GM21381 (cell line): ENCODE measurements around the gene MAP4K3.
"Not testable (repeated sequence)": the region's sequence is repeated elsewhere in the genome, so short reads cannot be mapped to it uniquely, and the experiment has no call there.

Experiments
- ATAC-seq: cut with Tn5 transposase; IDR thresholded peaks from one replicate; pipeline ENCODE4 v1.9.1; 2021; ENCODE audit warnings: mild to moderate bottlenecking, moderate library complexity; ENCODE audit not compliant: unreplicated experiment

MAP4K3 gene

GRCh38 chr2:39411181-39411944 is 25.7 kb downstream of the MAP4K3 start:
- ATAC-seq = no peak

- ATAC-seq = no peak
These were observed 27.2 kb downstream of the MAP4K3 start for GRCh38 chr2:39409697-39410389.

- peak; percentile 63 for ATAC-seq
These were observed 28.5 kb downstream of the MAP4K3 start for GRCh38 chr2:39408351-39409136.

- ATAC-seq = no peak
These were observed 29.4 kb downstream of the MAP4K3 start for GRCh38 chr2:39407516-39408296.

GRCh38 chr2:39405364-39405763 is 31.7 kb downstream of the MAP4K3 start:
- no peak for ATAC-seq

GRCh38 chr2:39403311-39403710 is 33.8 kb downstream of the MAP4K3 start:
- ATAC-seq = no peak

GRCh38 chr2:39401319-39401718 is 35.8 kb downstream of the MAP4K3 start:
- ATAC-seq = no peak

GRCh38 chr2:39399570-39399969 is 37.5 kb downstream of the MAP4K3 start:
- ATAC-seq = no peak

GRCh38 chr2:39395313-39395712 is 41.8 kb downstream of the MAP4K3 start:
- no peak for ATAC-seq

- no peak for ATAC-seq
These were observed 42.5 kb downstream of the MAP4K3 start for GRCh38 chr2:39394516-39394961.

GRCh38 chr2:39392672-39393071 is 44.4 kb downstream of the MAP4K3 start:
- no peak for ATAC-seq

- ATAC-seq = no peak
These were observed 46.9 kb downstream of the MAP4K3 start for GRCh38 chr2:39390216-39390615.

GRCh38 chr2:39386064-39386463 is 51.0 kb downstream of the MAP4K3 start:
- no peak for ATAC-seq

GRCh38 chr2:39385172-39385571 is 51.9 kb downstream of the MAP4K3 start:
- no peak for ATAC-seq

- not testable (repeated sequence) for ATAC-seq
These were observed 53.0 kb downstream of the MAP4K3 start for GRCh38 chr2:39384071-39384470.

- no peak for ATAC-seq
These were observed 53.9 kb downstream of the MAP4K3 start for GRCh38 chr2:39383146-39383545.

GRCh38 chr2:39381653-39382052 is 55.4 kb downstream of the MAP4K3 start:
- ATAC-seq = no peak

- no peak for ATAC-seq
These were observed 56.4 kb downstream of the MAP4K3 start for GRCh38 chr2:39380525-39381150.

GRCh38 chr2:39379643-39380524 is 57.2 kb downstream of the MAP4K3 start:
- peak; percentile 78 for ATAC-seq
